ENCODE results near the gene ZNF775. TPM values are rescaled to one million over a fixed set of nuclear protein-coding genes. Genes with fewer than 3 reads are reported as not detected.

The ZNF775 gene
- total RNA-seq, 1 donor from 2014 or later, result 0.88 TPM

DNA sequence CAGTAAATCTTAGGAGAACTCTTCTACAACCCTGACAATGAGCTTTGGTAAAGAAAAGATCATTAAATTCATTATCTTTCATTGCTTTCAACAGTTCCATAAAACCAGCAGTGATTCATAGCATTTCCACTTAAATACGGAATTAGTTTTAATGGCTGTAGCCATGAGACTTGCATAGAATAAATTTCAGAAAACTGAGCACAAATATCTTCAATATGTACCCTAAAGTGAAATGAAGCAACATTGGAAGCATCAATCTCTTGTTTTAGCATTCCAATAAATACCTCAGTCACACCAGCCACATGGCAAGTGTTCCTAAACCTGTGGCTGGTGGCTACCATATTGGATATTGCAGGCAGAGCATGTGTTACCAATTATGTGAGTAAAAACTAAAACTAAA is 34.1 kb upstream of the ZNF775 start:
- no peak for ATAC-seq

DNA sequence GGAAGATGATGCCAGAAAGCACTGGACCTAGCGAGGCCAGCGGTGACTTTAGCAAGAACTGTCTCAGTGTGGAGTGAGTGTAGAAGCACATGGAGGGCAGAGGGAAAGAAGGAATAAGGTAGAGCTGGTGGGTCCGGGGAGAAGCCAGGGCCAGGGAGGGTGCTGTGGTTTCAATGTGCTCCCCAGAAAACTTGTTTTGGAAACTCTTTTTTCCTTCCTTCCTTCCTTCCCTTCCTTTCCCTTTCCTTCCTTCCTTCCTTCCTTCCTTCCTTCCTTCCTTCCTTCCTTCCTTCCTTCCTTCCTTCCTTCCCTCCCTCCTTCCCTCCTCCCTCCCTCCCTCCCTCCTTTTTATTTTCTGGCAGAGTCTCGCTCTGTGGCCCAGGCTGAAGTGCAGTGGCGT is 32.2 kb upstream of the ZNF775 start:
- ATAC-seq (no peak), DNase-seq (ENCODE audit: low spot score) (no peak)

More for the DNA sequence above, 34.1 kb upstream of the ZNF775 start:
- no peak for DNase-seq (ENCODE audit: low spot score)

DNA sequence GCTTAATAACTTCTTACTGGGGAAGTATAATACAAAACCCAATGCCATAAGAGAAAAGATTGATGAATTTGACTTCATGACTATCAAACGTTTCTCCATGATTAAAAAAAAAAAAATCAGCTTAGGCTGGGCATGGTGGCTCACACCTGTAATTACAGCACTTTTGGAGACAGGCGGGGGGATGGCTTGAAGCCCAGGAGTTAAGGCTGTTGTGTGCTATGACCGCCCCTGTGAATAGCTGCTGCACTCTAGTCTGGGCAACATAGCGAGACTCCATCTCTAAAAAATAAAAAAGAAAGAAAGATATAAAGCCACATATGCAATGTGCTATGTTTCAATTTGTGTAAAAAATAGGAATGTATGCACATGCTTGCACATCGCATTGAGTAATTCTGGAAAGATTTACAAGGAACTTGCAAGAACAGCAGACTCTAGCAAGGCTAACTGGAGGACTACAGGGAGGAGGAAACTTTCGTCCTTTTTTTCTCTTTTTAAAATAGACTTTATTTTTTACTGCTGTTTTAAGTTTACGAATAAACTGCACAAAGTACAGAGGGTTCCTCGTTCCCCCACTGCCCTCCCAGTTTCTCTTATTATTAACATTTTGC is 27.4 kb upstream of the ZNF775 start:
- no peak for DNase-seq (ENCODE audit: low spot score)
- ATAC-seq, result no peak

DNA sequence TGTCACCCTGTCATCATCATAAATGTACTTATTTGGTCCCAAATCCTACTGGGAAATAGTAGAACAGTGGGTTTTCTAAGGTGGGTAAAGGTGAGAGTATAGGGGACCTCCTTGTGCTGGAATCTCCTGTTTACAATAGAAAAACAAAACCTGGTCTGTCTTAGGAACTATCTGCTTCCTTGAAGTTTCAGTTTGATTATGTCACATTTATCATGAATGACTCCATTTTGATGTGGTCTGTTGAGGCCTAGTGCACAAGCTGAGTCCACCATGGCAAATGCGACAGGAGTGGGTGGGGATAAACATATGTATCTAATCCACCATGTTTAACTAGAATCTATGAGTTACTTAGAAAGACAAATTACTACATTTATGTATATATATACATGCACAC is 23.5 kb upstream of the ZNF775 start:
- ATAC-seq (peak; percentile 4), DNase-seq (ENCODE audit: low spot score) (no peak)

DNA sequence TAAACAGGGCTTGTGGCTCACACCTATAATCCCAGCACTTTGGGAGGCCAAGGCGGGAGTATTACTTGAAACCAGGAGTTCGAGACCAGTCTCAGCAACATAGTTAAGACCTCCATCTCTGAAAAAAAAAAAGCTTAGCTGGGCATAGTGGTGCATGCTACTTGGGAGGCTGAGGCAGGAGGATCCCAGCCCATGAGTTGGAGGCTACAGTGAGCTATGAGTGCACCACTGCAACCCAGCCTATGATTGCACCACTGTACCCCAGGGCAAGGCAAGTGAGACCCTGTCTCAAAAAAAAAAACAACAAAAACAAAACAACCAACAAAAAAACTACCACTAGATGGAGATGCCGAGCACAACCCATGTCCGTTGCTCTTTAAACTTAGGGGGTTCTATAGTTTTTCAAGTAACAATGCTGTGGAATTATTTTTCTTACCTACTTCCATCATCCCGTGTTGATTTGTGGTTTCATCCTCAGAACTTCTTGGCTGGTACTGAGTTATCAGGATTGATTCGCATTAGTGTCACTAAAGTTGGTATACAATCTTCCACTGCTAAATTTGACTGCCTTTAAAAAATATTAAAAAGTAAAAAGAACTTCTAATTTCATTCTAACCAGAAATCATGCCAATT is 22.7 kb upstream of the ZNF775 start:
- DNase-seq (ENCODE audit: low spot score) (no peak), ATAC-seq (peak; percentile 43)

DNA sequence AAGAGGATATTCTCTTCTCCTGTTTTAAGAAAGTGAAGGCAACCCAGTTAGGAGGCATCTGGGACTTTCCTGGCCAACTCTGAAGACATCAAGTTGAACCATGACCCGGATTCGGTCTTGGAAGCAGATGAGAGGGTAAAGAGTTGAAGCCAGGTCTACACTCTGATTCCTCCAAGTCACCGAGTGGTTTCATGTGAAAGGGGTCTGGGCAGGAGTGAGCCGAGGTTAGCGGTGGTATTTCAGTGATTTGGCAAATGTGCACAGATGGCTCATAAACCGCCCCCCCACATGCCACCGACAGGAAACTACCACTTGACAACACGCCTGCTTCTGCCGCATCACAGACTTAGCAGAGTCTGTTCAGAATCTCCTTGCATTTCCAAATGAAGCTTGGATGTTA is 21.9 kb upstream of the ZNF775 start:
- ATAC-seq, result no peak
- DNase-seq (ENCODE audit: low spot score), result no peak

DNA sequence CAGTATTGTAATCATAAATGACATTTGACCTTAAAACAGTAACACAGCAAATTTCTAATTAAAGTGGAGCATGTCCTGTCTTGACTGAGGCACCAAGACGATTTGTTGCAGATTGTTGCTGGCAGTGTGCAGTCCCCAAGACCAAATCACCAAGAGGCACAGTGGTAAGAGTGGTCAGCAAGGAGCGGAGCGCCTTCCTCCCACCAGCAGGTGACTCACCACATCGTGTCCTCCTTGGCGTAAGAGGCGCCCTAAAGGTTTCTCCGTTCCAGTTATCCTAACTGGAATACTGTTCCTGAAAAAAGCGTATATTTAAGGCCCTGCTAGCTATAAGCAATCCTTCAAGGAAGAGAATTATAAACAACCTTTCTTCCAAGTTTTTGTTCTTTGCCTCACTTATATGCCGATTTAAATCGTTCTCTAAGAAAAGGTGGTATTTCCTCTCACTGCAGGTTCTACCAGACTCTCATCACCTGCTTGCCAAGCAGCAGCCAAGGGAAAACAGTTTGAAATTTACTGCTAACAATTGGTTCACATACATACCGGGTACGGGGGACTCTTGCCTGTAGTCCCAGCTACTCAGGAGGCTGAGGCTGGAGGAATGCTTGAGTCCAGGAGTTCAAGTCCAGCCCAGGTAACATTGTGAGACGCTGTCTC is 21.2 kb upstream of the ZNF775 start:
- no peak for DNase-seq (ENCODE audit: low spot score)

DNA sequence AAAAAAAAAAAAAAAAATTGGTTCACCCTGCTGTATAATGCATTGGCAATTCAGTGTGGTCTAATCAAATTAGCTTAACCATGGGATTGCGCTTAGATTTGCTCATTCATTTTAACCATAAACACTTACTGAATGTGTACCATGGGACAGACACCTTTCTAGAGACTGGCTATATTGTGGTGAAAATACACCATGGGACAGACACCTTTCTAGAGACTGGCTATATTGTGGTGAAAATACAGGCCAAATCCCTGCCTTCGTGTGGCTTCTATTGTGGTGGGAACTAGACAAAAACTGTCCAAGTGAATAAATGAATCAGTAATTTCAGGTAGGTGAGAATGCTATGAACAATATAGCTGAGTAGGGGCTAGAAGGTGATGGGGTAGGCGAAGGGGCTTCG is 20.7 kb upstream of the ZNF775 start:
- DNase-seq (ENCODE audit: low spot score) (no peak), ATAC-seq (no peak)

More for the DNA sequence above, 21.2 kb upstream of the ZNF775 start:
- ATAC-seq, result no peak

DNA sequence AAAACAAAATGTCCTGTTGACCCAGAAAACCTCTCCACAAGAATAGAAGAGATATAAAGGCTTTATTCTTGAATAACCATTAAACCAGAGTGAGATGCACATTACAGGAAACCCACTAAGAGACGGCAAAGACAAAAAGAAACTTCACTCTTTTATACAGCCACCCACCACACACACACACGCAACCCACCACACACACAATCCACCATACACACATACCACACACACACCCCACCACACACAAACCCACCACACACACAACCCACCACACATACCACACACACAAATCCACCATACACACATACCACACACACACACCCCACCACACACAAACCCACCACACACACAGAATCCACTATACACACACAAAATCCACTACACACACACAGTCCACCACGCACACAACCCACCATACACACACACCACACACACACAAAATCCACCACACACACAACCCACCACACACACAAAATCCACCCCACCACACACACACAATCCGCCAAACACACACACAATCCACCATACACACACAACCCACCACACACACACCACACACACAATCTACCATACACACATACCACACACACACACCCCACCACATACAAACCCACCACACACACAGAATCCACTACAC is 20.0 kb upstream of the ZNF775 start:
- DNase-seq (ENCODE audit: low spot score), result no peak

DNA sequence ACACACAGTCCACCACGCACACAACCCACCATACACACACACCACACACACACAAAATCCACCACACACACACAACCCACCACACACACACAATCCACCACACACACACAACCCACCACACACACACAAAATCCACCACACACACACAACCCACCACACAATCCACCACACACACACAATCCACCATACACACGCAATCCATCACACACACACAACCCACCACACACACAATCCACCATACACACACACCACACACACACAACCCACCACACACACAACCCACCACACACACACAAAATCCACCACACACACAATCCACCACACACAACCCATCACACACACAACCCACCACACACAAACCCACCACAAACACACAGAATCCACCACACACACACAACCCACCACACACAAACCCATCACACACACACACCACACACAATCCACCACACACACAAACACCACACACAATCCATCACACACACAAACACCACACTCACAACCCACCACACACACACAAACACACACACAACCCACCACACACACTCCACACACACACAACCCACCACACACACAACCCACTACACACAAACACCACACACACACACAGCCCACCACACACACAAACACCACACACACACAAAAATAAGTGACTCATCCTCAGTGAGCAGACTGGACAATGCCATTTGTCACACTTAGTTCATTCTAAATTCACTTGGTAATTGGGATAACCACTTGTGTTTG is 19.3 kb upstream of the ZNF775 start:
- ATAC-seq, result no peak
- no peak for DNase-seq (ENCODE audit: low spot score)

More for the DNA sequence above, 20.0 kb upstream of the ZNF775 start:
- ATAC-seq, result no peak

DNA sequence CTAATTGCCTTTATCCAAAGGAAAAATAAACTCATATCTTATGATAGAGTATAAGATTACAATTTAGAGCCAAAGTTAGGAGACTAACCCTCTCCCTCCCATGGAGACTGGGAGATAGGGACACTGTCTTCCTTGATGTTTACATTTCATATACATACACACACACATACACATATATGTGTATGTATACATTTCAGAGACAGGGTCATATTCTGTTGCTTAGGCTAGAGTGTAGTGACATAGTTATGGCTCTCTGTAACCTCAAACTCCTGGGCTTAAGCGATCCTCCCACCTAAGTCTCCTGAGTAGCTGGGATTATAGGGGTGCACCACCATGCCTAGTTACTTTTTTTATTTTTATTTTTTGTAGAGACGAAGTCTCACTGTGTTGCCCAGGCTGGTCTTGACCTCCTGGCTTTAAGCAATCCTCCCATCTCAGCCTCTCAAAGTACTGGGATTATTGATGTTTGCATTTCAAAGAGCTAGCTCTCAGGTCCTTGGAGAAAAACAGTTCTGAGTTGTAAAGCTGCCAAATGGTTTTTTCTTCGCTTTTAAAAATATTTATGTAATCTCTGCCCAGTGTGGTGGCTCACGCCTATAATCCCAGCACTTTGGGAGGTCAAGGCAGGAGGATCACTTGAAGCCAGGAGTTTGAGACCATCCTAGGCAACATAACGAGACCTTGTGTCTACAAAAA is 18.6 kb upstream of the ZNF775 start:
- no peak for ATAC-seq

DNA sequence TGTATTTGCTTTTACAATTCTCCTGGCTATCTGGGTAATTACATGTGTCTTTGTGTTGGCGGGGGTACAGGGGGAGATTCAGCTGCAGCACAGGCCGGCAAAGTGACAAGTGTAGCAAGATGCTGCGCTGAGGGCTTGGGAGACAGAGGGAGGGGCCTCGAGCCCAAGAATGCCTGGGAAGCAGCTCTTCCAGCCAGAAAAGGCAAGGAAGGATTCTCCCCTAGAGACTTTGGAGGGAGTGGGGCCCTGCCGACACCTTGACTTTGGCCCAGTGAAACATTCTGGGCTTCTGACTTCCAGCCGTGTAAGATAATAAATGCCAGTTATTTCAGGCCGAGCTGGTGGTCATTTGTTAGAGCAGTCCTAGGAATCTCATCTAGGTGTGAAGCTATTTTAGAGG is 17.7 kb upstream of the ZNF775 start:
- ATAC-seq (no peak), DNase-seq (ENCODE audit: low spot score) (no peak)

More for the DNA sequence above, 18.6 kb upstream of the ZNF775 start:
- no peak for DNase-seq (ENCODE audit: low spot score)

DNA sequence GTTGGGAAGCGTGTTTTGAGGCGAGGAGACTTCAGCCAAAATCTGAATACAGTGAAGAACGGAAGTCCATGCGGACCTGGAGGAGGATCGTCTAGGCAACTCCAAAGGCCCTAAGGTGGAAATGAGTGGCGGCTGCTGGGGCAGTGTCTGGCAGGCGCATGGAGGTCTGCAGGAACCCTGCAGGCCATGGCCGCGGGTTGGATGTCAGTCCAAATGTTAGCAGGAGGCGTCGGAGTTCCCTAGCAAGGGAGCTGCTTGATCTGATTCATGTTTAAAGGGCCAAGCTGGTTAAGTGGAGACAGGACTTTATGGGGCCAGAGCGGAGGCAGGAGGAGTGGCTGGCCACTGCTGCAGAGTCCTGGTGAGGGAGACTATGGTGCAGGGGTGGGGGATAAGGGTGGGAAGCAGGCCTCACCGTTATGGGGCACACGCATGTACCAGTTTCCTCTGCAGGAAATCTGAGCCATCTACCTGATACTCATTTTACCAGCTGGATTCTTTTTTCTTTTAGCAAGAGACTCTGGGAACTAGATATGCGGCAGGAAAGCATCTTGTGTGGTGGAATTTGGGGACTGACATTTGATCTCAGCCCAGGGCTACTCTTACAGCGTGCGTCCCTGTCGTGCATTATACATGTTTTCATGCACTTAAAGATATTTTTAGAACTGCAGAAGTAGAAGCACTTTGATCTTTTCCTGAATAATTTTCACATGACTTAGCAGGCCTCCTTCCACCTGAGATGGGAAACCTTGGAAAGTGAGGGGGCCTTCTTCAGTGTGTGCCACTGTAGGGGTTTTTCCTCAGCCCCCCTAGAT is 17.1 kb upstream of the ZNF775 start:
- ATAC-seq, result no peak
- DNase-seq (ENCODE audit: low spot score), result no peak

DNA sequence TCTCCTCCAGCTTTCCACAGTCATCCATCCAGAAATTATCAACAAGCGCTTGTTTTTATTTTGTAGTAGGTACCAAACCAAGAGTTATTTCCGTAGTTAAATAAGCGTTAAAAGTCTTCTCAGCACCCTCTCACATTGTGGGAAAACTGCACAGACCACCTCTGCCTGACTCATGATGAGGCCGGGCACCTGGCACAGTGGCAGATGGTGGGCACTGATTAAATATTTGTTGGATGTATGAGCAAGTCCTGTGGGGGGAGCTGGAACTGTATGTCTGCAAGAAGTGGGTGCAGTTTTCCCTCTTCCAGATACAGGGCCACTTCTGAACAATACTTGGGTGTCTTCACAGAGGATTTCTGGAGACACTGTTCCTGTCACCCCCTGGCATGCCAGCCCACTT is 15.8 kb upstream of the ZNF775 start:
- no peak for DNase-seq (ENCODE audit: low spot score)
- ATAC-seq, result no peak

DNA sequence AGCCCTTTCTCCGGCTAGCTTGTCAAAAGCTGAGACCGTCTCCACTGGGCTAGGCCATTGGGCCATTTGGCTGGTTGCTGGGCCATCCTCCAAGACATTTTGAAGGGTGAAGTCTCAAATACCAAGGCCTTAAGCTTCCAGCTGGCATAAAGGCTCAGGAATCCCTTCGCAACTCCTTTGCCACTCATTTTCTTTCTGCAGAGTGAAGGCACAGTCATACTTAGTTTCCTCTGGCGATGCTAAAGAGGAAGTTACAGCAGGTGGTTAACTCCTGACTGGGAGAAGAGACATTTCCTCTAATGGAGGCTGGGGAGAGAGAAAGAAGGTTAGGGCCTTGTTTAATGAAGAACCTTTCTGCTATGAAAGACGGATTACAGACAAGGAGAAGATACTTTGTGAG is 15.3 kb upstream of the ZNF775 start:
- ATAC-seq (no peak), DNase-seq (ENCODE audit: low spot score) (no peak)

DNA sequence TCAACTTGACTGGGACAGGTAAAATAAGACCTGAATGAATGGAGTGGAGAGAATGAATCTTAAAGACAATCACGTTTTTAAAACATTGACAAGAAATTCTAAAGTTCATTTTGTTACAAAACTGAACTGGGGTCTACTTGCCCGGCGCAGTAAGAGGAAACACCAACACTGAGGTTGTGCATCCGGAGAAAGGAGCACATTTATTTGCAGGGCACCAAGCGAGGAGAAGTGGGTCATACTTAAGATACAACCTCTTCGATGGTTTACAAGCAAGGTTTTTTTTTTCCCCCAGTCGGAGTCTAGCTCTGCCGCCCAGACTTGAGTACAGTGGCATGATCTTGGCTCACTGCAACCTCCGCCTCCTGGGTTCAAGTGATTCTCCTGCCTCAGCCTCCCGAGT is 13.9 kb upstream of the ZNF775 start:
- DNase-seq (ENCODE audit: low spot score), result no peak
- ATAC-seq, result no peak

DNA sequence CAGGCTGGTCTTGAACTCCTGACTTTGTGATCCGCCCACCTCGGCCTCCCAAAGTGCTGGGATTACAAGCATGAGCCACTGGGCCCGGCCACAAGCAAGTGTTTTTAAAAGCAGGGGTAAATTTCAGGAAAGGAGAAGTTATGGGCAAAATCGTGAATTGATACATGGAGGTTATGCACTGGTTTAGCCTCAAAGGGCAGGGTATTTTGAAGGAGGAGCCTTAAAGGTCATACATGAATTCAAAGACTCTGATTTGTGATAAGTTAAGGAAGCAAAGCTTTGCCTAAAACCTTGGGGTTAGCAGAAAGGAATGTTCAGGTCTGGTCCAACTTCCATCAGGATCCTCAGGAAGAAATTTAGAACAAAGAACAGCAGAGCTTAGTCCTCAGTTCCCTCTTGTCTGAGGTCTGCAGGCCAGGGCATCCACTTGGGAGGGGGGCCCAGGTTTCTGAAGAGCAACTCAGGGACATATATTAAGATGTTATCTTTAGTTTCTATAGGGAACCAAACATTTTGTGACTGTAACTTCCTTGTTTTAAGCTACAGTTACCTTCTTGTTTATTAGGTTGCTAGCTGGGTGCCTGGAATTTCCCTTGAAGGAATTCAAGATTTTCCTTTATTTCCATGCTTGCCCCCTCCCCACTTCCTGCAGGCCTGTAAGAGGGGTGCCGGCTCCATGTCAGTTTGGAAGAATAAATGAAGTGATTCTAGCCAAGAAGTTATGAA is 13.3 kb upstream of the ZNF775 start:
- ATAC-seq (no peak), DNase-seq (ENCODE audit: low spot score) (no peak)

DNA sequence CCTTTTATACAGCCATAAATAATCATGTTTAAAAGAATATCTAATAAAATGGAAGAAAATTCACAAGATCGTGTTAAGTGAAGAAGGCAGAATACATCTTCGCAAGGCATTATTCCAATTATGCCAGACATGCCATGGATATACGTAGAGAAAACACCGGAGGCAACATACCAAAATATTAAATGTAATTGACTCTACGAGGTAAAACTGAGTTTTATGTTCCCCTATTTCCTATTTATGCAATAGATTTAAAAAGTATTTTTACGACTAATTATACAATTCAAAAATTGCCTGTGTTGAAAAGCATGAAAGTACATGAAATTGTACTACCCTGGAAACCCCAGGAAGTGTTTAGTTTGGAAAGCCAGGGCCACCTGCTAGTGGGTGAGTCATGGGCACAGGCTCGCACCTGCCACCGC is 11.4 kb upstream of the ZNF775 start:
- ATAC-seq (peak; percentile 72), DNase-seq (ENCODE audit: low spot score) (no peak)
